HepG2 (cell line): ENCODE data around the gene TMEM238. TPM values are rescaled to one million over a fixed set of nuclear protein-coding genes. Genes with fewer than 3 reads are reported as not detected.

Experiments
- ATAC-seq: fragments of 200-7000 bp; cut with Tn5 transposase; 3 replicates; pipeline ENCODE4 v1.9.1; 2020; ENCODE audit warnings: mild to moderate bottlenecking, moderate library complexity
- BruUV-seq: library from RNA; stranded (reverse); fragments of 400-500 nt; replicated peaks from 2 replicates; lab custom pipeline; 2021; lab: Mats Ljungman, UMichigan
- CTCF ChIA-PET: fragments of 300-600 bp; formaldehyde crosslinking; extraction: SDS; loops from one replicate; lab custom pipeline; 2021; ENCODE audit warnings: low total read pairs, inconsistent platforms, low intra/inter-chr PET ratio; lab: Yijun Ruan, JAX
- POLR2A ChIA-PET: fragments of 350-600 bp; sonication (Branson Sonifier 250); formaldehyde crosslinking; loops from one replicate; lab custom pipeline; 2020; ENCODE audit warnings: antibody characterized with exemption, inconsistent platforms; lab: Yijun Ruan, JAX
- DNase-seq: peaks from one replicate; pipeline ENCODE4 v3.0.0-alpha.2; 2015; ENCODE audit warnings: low spot score
- FAIRE-seq: peaks from 3 replicates; lab custom pipeline; 2011; peaks lifted over from hg19 to GRCh38; lab: Jason Lieb, UNC
- H2AFZ ChIP-seq: one replicate; pipeline ENCODE4 v1.6.1; 2011; ENCODE audit warnings: low read length, inconsistent platforms
- H3K27ac ChIP-seq: fragments of 300-600 bp; 3 replicates; pipeline ENCODE4 v1.8.0; 2011; ENCODE audit warnings: mixed run types, mild to moderate bottlenecking, mixed read lengths, low read length, inconsistent platforms; ENCODE audit not compliant: insufficient read depth; ENCODE audit errors: extremely low read length
- H3K27me3 ChIP-seq, 2 experiments: fragments of 200-600 bp in 1 of 2; 2 replicates in 1 of 2; 3 replicates in 1 of 2; pipeline versions ENCODE4 v1.6.0 to v1.8.0; 2011; ENCODE audit warnings: low read length in 2 of 2, mild to moderate bottlenecking in 2 of 2, moderate library complexity in 2 of 2, inconsistent platforms in 1 of 2; ENCODE audit not compliant: insufficient read depth in 2 of 2, control insufficient read depth in 1 of 2
- H3K36me3 ChIP-seq, 2 experiments: fragments of 200-600 bp in 1 of 2; replicated peaks in 1 of 2; 2 replicates in 1 of 2; 3 replicates in 1 of 2; pipeline versions ENCODE4 v1.5.1 to v1.8.0; 2011; ENCODE audit warnings: low read length in 2 of 2, inconsistent platforms in 1 of 2; ENCODE audit not compliant: insufficient read depth in 2 of 2, control insufficient read depth in 1 of 2
- H3K4me1 ChIP-seq: 2 replicates; pipeline ENCODE4 v1.5.1; 2012; ENCODE audit warnings: low read length, inconsistent platforms; ENCODE audit not compliant: insufficient read depth
- H3K4me2 ChIP-seq: 2 replicates; pipeline ENCODE4 v1.6.0; 2011; ENCODE audit warnings: low read depth, low read length, inconsistent platforms
- H3K4me3 ChIP-seq, 3 experiments: fragments of 200-600 bp in 1 of 3; sonication (generic), shearing (Covaris generic) in 1 of 3; replicated peaks in 1 of 3; 2 replicates each; pipeline ENCODE4 v1.5.1; 2011 to 2016; ENCODE audit warnings: low read length in 3 of 3, inconsistent platforms in 2 of 3, low read depth in 2 of 3, mild to moderate bottlenecking in 2 of 3, control low read depth in 1 of 3, mixed read lengths in 1 of 3; ENCODE audit not compliant: insufficient read depth in 1 of 3
- H3K79me2 ChIP-seq: one replicate; pipeline ENCODE4 v1.6.1; 2011; ENCODE audit warnings: low read length, inconsistent platforms; ENCODE audit not compliant: insufficient read depth
- H3K9ac ChIP-seq: 2 replicates; pipeline ENCODE4 v1.6.0; 2011; ENCODE audit warnings: mild to moderate bottlenecking, low read depth, low read length, inconsistent platforms; ENCODE audit not compliant: insufficient read depth
- H3K9me3 ChIP-seq: 2 replicates; pipeline ENCODE4 v1.5.1; 2012; ENCODE audit warnings: mild to moderate bottlenecking, low read length
- H4K20me1 ChIP-seq: 2 replicates; pipeline ENCODE4 v1.6.0; 2011; ENCODE audit warnings: inconsistent platforms, mild to moderate bottlenecking, low read length, moderate library complexity; ENCODE audit not compliant: insufficient read depth
- CC2D1A ChIP-seq: sonication (generic); formaldehyde crosslinking; IDR thresholded peaks from 2 replicates; pipeline ENCODE4 v1.8.1; 2023; ENCODE audit warnings: mild to moderate bottlenecking, missing genetic modification reagents
- CEBPB ChIP-seq: IDR thresholded peaks from 2 replicates; pipeline ENCODE4 v1.6.1; 2011; ENCODE audit warnings: low read depth, low read length, improper control_type of control experiment, borderline replicate concordance
- HDAC1 ChIP-seq: sonication (generic); formaldehyde crosslinking; IDR thresholded peaks from 2 replicates; pipeline ENCODE4 v1.5.1; 2020; ENCODE audit warnings: mild to moderate bottlenecking, missing genetic modification reagents
- ISX ChIP-seq: sonication (generic); formaldehyde crosslinking; conservative IDR thresholded peaks from 2 replicates; pipeline ENCODE4 v1.5.0; 2020; ENCODE audit warnings: missing genetic modification reagents
- PHB2 ChIP-seq: fragments of 450-650 bp; IDR thresholded peaks from 2 replicates; pipeline ENCODE4 v1.6.1; 2018; ENCODE audit not compliant: partially characterized antibody
- POGZ ChIP-seq: sonication (generic); formaldehyde crosslinking; IDR thresholded peaks from 2 replicates; pipeline ENCODE4 v1.4.0; 2020; ENCODE audit warnings: mild to moderate bottlenecking, missing genetic modification reagents
- RNF2 ChIP-seq: fragments of 450-650 bp; conservative IDR thresholded peaks from 2 replicates; pipeline ENCODE4 v1.6.1; 2016; ENCODE audit warnings: low read depth
- SAP130 ChIP-seq: IDR thresholded peaks from 2 replicates; pipeline ENCODE4 v1.6.1; 2016; ENCODE audit warnings: low read depth
- SP2 ChIP-seq: sonication (generic); formaldehyde crosslinking; IDR thresholded peaks from 2 replicates; pipeline ENCODE4 v1.5.1; 2020; ENCODE audit warnings: mild to moderate bottlenecking, missing genetic modification reagents
- ZIK1 ChIP-seq: sonication (generic); formaldehyde crosslinking; IDR thresholded peaks from 2 replicates; pipeline ENCODE4 v1.5.0; 2020; ENCODE audit warnings: mild to moderate bottlenecking, low read depth, missing genetic modification reagents, borderline replicate concordance
- ZNF224 ChIP-seq: sonication (generic); formaldehyde crosslinking; IDR thresholded peaks from 2 replicates; pipeline ENCODE4 v1.5.0; 2020; ENCODE audit warnings: mild to moderate bottlenecking, missing genetic modification reagents
- ZNF251 ChIP-seq: sonication (generic); formaldehyde crosslinking; IDR thresholded peaks from 2 replicates; pipeline ENCODE4 v1.9.0; 2021; ENCODE audit warnings: mild to moderate bottlenecking, missing genetic modification reagents
- ZNF331 ChIP-seq: sonication (generic); formaldehyde crosslinking; IDR thresholded peaks from 2 replicates; pipeline ENCODE4 v1.4.0; 2020; ENCODE audit warnings: missing genetic modification reagents
- WGBS: methylation state at CpG from one replicate; pipeline ENCODE4 v1.1.6; 2017; ENCODE audit warnings: low lambda C conversion rate; 5-methylcytosine and 5-hydroxymethylcytosine counted together
- in situ Hi-C: cut with HindIII; loops from 2 replicates; pipeline ENCODE4 v1.10.0; 2017; ENCODE audit warnings: low pct_unique_long_range_greater_than_20kb; ENCODE audit not compliant: extremely low pct_ligation_motif_present
- intact Hi-C: fragments of 100-400 bp; cut with micrococcal nuclease; formaldehyde crosslinking; loops from one replicate; pipeline ENCODE4 v1.10.0; 2022; ENCODE audit not compliant: unreplicated experiment
- polyA plus RNA-seq, 8 experiments: library from polyadenylated mRNA; depleted of rRNA in 3 of 8; stranded (reverse) in 7 of 8; unstranded in 1 of 8; fragments of >200 nt; fragmentation: Illumina TruSeq in 4 of 8; extraction: Trizol in 4 of 8; gene quantifications; 2 replicates each; pipeline versions ENCODE4 v1.2.1 to v1.2.3, GENCODE V29; 2011 to 2016; ENCODE audit warnings: low read depth in 4 of 8, missing spikeins in 1 of 8, mixed read lengths in 1 of 8; ENCODE audit not compliant: insufficient read depth in 1 of 8
- total RNA-seq, 5 experiments: library from RNA; depleted of rRNA; stranded (reverse); fragments of >200 nt; fragmentation: Illumina TruSeq; extraction: Trizol; gene quantifications; 2 replicates each; pipeline ENCODE4 v1.2.3, GENCODE V29; 2016; ENCODE audit warnings: low read depth in 1 of 5
- TF ChIP-seq, protein P1 (sequence below): sonication (generic); formaldehyde crosslinking; conservative IDR thresholded peaks from 2 replicates; pipeline ENCODE4 v1.4.0; 2020; ENCODE audit warnings: missing genetic modification reagents
- TF ChIP-seq, protein P2 (sequence below): fragments of 450-650 bp; IDR thresholded peaks from 2 replicates; pipeline ENCODE4 v1.6.1; 2017; ENCODE audit warnings: mild to moderate bottlenecking
- TF ChIP-seq, protein P3 (sequence below): sonication (generic); formaldehyde crosslinking; IDR thresholded peaks from 2 replicates; pipeline ENCODE4 v1.4.0; 2020; ENCODE audit warnings: missing genetic modification reagents
- TF ChIP-seq, protein P4 (sequence below): sonication (generic); formaldehyde crosslinking; IDR thresholded peaks from 2 replicates; pipeline ENCODE4 v1.8.0; 2022; ENCODE audit warnings: missing genetic modification reagents, mild to moderate bottlenecking, inconsistent platforms, borderline replicate concordance
- TF ChIP-seq, protein P5 (sequence below): sonication (generic); formaldehyde crosslinking; IDR thresholded peaks from 2 replicates; pipeline ENCODE4 v1.4.0; 2020; ENCODE audit warnings: missing genetic modification reagents; ENCODE audit errors: not compliant biosample characterization

Gene TMEM238
- total and polyA plus RNA-seq, 2 of the 13 experiments (the other 11 are each of a cell fraction or from before 2014, with no cell fraction given) = not detected

DNA sequence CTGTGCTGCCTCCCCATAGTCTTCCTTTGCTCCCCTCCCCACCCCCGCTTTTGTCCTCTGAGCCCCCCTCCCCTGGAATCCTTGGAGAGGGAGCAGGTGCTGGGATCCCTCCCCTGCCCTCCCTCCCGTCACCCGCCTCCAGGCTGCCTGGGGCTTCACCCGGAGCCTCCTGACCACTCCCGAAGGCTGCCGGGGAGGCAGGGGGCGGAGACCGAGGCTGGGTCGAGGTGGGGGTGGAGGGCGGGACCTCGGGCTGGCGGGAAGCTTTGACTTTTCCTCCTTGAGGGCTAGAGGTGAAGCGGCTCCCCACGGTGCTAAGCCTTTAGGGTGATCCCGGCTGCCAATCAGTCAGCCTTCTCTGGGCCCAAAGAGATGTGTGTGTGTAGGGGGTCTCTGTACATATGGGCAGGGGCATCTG is 42.9 kb downstream of the TMEM238 start:
- ChIA-PET CTCF (no interaction called here), POLR2A (interaction anchor here (0.6 to 0.7 kb wide), 3 partner anchors 66 to 200 kb away, joined by 3 read pairs; partner anchors contain the start of gene UBE2S)
- peaks cover 5% of the 10 kb centered on the region for H3K79me2 ChIP-seq
- peaks cover 2 to 7% of the 10 kb centered on the region in 2 experiments; a peak in 3 of 5 replicates for H3K36me3 ChIP-seq
- ATAC-seq (no peak), DNase-seq (peak; percentile 40), FAIRE-seq (no peak)
- H3K4me1 ChIP-seq = peaks cover 25% of the 10 kb centered on the region
- H3K9ac ChIP-seq = peak overlapping the region; percentile 95
- peak overlapping the region; percentile 81 for H3K4me2 ChIP-seq
- WGBS = 3% methylated on average over 10 of the region's 15 CpGs
- H3K9me3 ChIP-seq = no peaks in the 10 kb centered on the region
- H2AFZ ChIP-seq = no peak overlapping the region
- intact Hi-C loops (no loop called here), in situ Hi-C loops (no loop called here)
- no peak overlapping the region for H3K27ac ChIP-seq
- no TSS peak for BruUV-seq
- H3K4me3 ChIP-seq = peak overlapping the region; percentile 82 to 99 (median 91)
- H3K27me3 ChIP-seq = no peaks in the 10 kb centered on the region; a peak in 1 of 5 replicates
- H4K20me1 ChIP-seq = peaks cover 3% of the 10 kb centered on the region; the same call in 1 of the 2 replicates
- TF ChIP-seq ZNF224 (CRISPR knock-in tag) (no peak), POGZ (CRISPR knock-in tag) (no peak), ZNF331 (no peak), HDAC1 (CRISPR knock-in tag) (0 out of 2 replicates have a peak, but pooled peaks have one; percentile 16), SP2 (peak; percentile 51; the same call in 1 of the 2 replicates), RNF2 (no peak), ZIK1 (CRISPR knock-in tag) (no peak), ISX (CRISPR knock-in tag) (no peak), CC2D1A (CRISPR knock-in tag) (no peak), CEBPB (no peak), PHB2 (no peak), SAP130 (CRISPR knock-in tag) (no peak), ZNF251 (CRISPR knock-in tag) (no peak)
- TF ChIP-seq, protein P1, sequence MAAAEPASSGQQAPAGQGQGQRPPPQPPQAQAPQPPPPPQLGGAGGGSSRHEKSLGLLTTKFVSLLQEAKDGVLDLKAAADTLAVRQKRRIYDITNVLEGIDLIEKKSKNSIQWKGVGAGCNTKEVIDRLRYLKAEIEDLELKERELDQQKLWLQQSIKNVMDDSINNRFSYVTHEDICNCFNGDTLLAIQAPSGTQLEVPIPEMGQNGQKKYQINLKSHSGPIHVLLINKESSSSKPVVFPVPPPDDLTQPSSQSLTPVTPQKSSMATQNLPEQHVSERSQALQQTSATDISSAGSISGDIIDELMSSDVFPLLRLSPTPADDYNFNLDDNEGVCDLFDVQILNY (CRISPR knock-in tag) = 0 out of 2 replicates have a peak, but pooled peaks have one; percentile 35
- TF ChIP-seq, protein P2, sequence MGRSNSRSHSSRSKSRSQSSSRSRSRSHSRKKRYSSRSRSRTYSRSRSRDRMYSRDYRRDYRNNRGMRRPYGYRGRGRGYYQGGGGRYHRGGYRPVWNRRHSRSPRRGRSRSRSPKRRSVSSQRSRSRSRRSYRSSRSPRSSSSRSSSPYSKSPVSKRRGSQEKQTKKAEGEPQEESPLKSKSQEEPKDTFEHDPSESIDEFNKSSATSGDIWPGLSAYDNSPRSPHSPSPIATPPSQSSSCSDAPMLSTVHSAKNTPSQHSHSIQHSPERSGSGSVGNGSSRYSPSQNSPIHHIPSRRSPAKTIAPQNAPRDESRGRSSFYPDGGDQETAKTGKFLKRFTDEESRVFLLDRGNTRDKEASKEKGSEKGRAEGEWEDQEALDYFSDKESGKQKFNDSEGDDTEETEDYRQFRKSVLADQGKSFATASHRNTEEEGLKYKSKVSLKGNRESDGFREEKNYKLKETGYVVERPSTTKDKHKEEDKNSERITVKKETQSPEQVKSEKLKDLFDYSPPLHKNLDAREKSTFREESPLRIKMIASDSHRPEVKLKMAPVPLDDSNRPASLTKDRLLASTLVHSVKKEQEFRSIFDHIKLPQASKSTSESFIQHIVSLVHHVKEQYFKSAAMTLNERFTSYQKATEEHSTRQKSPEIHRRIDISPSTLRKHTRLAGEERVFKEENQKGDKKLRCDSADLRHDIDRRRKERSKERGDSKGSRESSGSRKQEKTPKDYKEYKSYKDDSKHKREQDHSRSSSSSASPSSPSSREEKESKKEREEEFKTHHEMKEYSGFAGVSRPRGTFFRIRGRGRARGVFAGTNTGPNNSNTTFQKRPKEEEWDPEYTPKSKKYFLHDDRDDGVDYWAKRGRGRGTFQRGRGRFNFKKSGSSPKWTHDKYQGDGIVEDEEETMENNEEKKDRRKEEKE = no peak
- TF ChIP-seq, protein P3, sequence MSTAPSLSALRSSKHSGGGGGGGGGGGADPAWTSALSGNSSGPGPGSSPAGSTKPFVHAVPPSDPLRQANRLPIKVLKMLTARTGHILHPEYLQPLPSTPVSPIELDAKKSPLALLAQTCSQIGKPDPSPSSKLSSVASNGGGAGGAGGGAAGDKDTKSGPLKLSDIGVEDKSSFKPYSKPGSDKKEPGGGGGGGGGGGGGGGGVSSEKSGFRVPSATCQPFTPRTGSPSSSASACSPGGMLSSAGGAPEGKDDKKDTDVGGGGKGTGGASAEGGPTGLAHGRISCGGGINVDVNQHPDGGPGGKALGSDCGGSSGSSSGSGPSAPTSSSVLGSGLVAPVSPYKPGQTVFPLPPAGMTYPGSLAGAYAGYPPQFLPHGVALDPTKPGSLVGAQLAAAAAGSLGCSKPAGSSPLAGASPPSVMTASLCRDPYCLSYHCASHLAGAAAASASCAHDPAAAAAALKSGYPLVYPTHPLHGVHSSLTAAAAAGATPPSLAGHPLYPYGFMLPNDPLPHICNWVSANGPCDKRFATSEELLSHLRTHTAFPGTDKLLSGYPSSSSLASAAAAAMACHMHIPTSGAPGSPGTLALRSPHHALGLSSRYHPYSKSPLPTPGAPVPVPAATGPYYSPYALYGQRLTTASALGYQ (CRISPR knock-in tag) = no peak
- TF ChIP-seq, protein P4, sequence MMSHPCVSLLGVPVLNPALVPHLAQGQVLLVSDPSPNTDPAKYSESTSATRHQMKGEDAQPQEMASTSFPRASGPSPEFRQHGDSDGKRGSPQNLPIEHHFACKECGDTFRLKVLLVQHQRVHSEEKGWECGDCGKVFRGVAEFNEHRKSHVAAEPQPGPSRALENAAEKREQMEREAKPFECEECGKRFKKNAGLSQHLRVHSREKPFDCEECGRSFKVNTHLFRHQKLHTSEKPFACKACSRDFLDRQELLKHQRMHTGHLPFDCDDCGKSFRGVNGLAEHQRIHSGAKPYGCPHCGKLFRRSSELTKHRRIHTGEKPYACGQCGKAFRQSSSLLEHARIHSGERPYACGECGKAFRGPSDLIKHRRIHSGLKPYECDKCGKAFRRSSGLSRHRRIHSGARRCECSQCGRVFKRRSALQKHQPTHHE (CRISPR knock-in tag) = no peak
- TF ChIP-seq, protein P5, sequence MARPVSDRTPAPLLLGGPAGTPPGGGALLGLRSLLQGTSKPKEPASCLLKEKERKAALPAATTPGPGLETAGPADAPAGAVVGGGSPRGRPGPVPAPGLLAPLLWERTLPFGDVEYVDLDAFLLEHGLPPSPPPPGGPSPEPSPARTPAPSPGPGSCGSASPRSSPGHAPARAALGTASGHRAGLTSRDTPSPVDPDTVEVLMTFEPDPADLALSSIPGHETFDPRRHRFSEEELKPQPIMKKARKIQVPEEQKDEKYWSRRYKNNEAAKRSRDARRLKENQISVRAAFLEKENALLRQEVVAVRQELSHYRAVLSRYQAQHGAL = no peak
